Vein endothelial cell (primary cell): ENCODE results near the gene YJU2. TPM values are rescaled to one million over a fixed set of nuclear protein-coding genes. Genes with fewer than 3 reads are reported as not detected.

Experiments
- total RNA-seq: library from RNA; depleted of rRNA; stranded (reverse); fragments of >200 nt; gene quantifications from 2 replicates; pipeline ENCODE4 v1.2.3, GENCODE V29; 2012

YJU2 gene
- total RNA-seq: 22.6 and 24.5 TPM in 2 replicates

GRCh38 chr19:4246767-4247593 is at the start of gene YJU2:
Gene YJU2 (plus strand): TSS chr19:4247080. CDS start chr19:4247147, 67 bp downstream.

GRCh38 chr19:4229179-4229931 is 17.5 kb upstream of the YJU2 start, which contains the start of gene EBI3:
Gene EBI3 (plus strand): TSS chr19:4229523. CDS start chr19:4229551, 28 bp downstream.

GRCh38 chr19:4278419-4279266 is 31.8 kb downstream of the YJU2 start, which contains the start of gene SHD:
Gene SHD (plus strand): TSS chr19:4279266. CDS start chr19:4280064, 798 bp downstream.

GRCh38 chr19:4302243-4302640 is 55.4 kb downstream of the YJU2 start, which contains the start of gene TMIGD2:
Gene TMIGD2 (minus strand): TSS chr19:4302389. CDS start chr19:4302385, 4 bp downstream.

GRCh38 chr19:4304538-4305256 is 57.8 kb downstream of the YJU2 start, which contains the start of gene FSD1:
Gene FSD1 (plus strand): TSS chr19:4304598. CDS start chr19:4304747, 149 bp downstream.

Other genes starting within 250 kb of the YJU2 start
- gene PIAS4, start 239.3 kb upstream of the YJU2 start, total RNA-seq: 29.1 and 42.0 TPM in 2 replicates
- gene ZBTB7A, start 180.2 kb upstream of the YJU2 start, total RNA-seq: 31.4 and 35.3 TPM in 2 replicates
- 169 and 241 TPM in 2 replicates for gene MAP2K2, start 123.0 kb upstream of the YJU2 start, total RNA-seq
- gene CREB3L3, start 93.4 kb upstream of the YJU2 start, total RNA-seq: not detected in 2 replicates
- 10.6 and 21.2 TPM in 2 replicates for gene SIRT6, start 64.5 kb upstream of the YJU2 start, total RNA-seq
- 0.10 and 1.6 TPM in 2 replicates for gene ANKRD24, start 64.4 kb upstream of the YJU2 start, total RNA-seq
- gene EBI3, start 17.6 kb upstream of the YJU2 start, total RNA-seq: 0.57 and 2.0 TPM in 2 replicates
- gene SHD, start 32.2 kb downstream of the YJU2 start, total RNA-seq: not detected in 2 replicates
- not detected in 2 replicates for gene TMIGD2, start 55.3 kb downstream of the YJU2 start, total RNA-seq
- gene FSD1, start 57.5 kb downstream of the YJU2 start, total RNA-seq: 13.1 and 18.3 TPM in 2 replicates
- 18.5 and 37.6 TPM in 2 replicates for gene STAP2, start 91.7 kb downstream of the YJU2 start, total RNA-seq
- gene MPND, start 96.5 kb downstream of the YJU2 start, total RNA-seq: 6.3 and 8.8 TPM in 2 replicates
- gene SH3GL1, start 153.5 kb downstream of the YJU2 start, total RNA-seq: 157 and 199 TPM in 2 replicates
- 13.1 and 16.5 TPM in 2 replicates for gene CHAF1A, start 155.6 kb downstream of the YJU2 start, total RNA-seq
- 83.8 and 109 TPM in 2 replicates for gene UBXN6, start 210.7 kb downstream of the YJU2 start, total RNA-seq
- 72.2 and 77.4 TPM in 2 replicates for gene HDGFL2, start 225.2 kb downstream of the YJU2 start, total RNA-seq